ENCODE results near the gene SYNJ2. TPM values are rescaled to one million over a fixed set of nuclear protein-coding genes. Genes with fewer than 3 reads are reported as not detected.

Gene SYNJ2
- polyA plus RNA-seq, 1 donor, result 11.5 TPM

GRCh38 chr6:158060455-158061360 is 79.0 kb downstream of the SYNJ2 start:
- DNase-seq, result no peak

- no peak for DNase-seq
These were observed 79.7 kb downstream of the SYNJ2 start for GRCh38 chr6:158061361-158061708.

- no peak for DNase-seq
These were observed 80.2 kb downstream of the SYNJ2 start for GRCh38 chr6:158061709-158062461.

GRCh38 chr6:158063736-158064135 is 82.1 kb downstream of the SYNJ2 start:
- no peak for DNase-seq

- no peak for DNase-seq
These were observed 83.1 kb downstream of the SYNJ2 start for GRCh38 chr6:158064725-158065251.

GRCh38 chr6:158066136-158066781 is 84.6 kb downstream of the SYNJ2 start:
- no peak for DNase-seq

- DNase-seq, result no peak
These were observed 85.9 kb downstream of the SYNJ2 start for GRCh38 chr6:158067436-158068015.

- DNase-seq, result no peak
These were observed 86.7 kb downstream of the SYNJ2 start for GRCh38 chr6:158068156-158068892.

GRCh38 chr6:158068893-158069799 is 87.5 kb downstream of the SYNJ2 start:
- DNase-seq, result no peak

- DNase-seq, result no peak
These were observed 88.1 kb downstream of the SYNJ2 start for GRCh38 chr6:158069800-158070195.

- DNase-seq, result no peak
These were observed 88.8 kb downstream of the SYNJ2 start for GRCh38 chr6:158070513-158070912.

- DNase-seq, result no peak
These were observed 89.7 kb downstream of the SYNJ2 start for GRCh38 chr6:158071121-158072082.

- peak; percentile 62 for DNase-seq
These were observed 90.5 kb downstream of the SYNJ2 start for GRCh38 chr6:158072083-158072721.

- DNase-seq, result no peak
These were observed 92.1 kb downstream of the SYNJ2 start for GRCh38 chr6:158073776-158074175.

- no peak for DNase-seq
These were observed 94.9 kb downstream of the SYNJ2 start for GRCh38 chr6:158076548-158076947.

- DNase-seq, result no peak
These were observed 96.0 kb downstream of the SYNJ2 start for GRCh38 chr6:158077676-158078075.

GRCh38 chr6:158078320-158078719 is 96.7 kb downstream of the SYNJ2 start:
- DNase-seq, result no peak

- no peak for DNase-seq
These were observed 99.4 kb downstream of the SYNJ2 start for GRCh38 chr6:158080849-158081656.
